NT2/D1 (cell line): Measurements from ENCODE around the gene ARHGAP24.

Experiments
- DNase-seq: peaks from one replicate; pipeline ENCODE4 v3.0.0-alpha.2; 2011; ENCODE audit warnings: low read depth, low spot score
- H3K27me3 ChIP-seq: 2 replicates; pipeline ENCODE4 v1.6.0; 2011; ENCODE audit warnings: mild to moderate bottlenecking; ENCODE audit not compliant: insufficient read length, insufficient read depth
- H3K36me3 ChIP-seq: 2 replicates; pipeline ENCODE4 v1.6.1; 2011; ENCODE audit warnings: mild to moderate bottlenecking, low read length, mixed read lengths; ENCODE audit not compliant: insufficient read depth, insufficient read length
- H3K4me1 ChIP-seq: 2 replicates; pipeline ENCODE4 v1.5.1; 2011; ENCODE audit not compliant: insufficient read depth, insufficient read length
- H3K4me3 ChIP-seq: 2 replicates; pipeline ENCODE4 v1.5.1; 2011; ENCODE audit warnings: low read depth; ENCODE audit not compliant: insufficient read length
- H3K9ac ChIP-seq: 2 replicates; pipeline ENCODE4 v1.6.0; 2011; ENCODE audit warnings: low read depth; ENCODE audit not compliant: insufficient read length
- H3K9me3 ChIP-seq: 2 replicates; pipeline ENCODE4 v1.5.1; 2011; ENCODE audit warnings: mild to moderate bottlenecking, low read length; ENCODE audit not compliant: insufficient read depth
- SUZ12 ChIP-seq: IDR thresholded peaks from 2 replicates; pipeline ENCODE4 v1.6.1; 2011; ENCODE audit not compliant: insufficient read length, insufficient read depth; ENCODE audit errors: extremely low read depth
- YY1 ChIP-seq: IDR thresholded peaks from 2 replicates; pipeline ENCODE4 v1.6.1; 2011; ENCODE audit not compliant: insufficient read length, insufficient read depth
- ZNF274 ChIP-seq: IDR thresholded peaks from 2 replicates; pipeline ENCODE4 v1.6.1; 2011; ENCODE audit warnings: mild to moderate bottlenecking, low read depth, low read length

Gene ARHGAP24

GRCh38 chr4:85792376-85793232, 317.7 kb downstream of the ARHGAP24 start:
- Histone ChIP-seq H3K9ac (no peak overlapping the region), H3K4me3 (no peak overlapping the region), H3K4me1 (no peaks in the 10 kb centered on the region), H3K9me3 (no peaks in the 10 kb centered on the region), H3K36me3 (no peaks in the 10 kb centered on the region), H3K27me3 (no peaks in the 10 kb centered on the region)
- no peak for DNase-seq
- no peak for TF ChIP-seq SUZ12
- TF ChIP-seq ZNF274: no peak
- TF ChIP-seq YY1: no peak

GRCh38 chr4:85793233-85793585, 318.3 kb downstream of the ARHGAP24 start:
- Histone ChIP-seq H3K36me3 (no peaks in the 10 kb centered on the region), H3K4me1 (no peaks in the 10 kb centered on the region), H3K9ac (no peak overlapping the region), H3K27me3 (no peaks in the 10 kb centered on the region), H3K4me3 (no peak overlapping the region), H3K9me3 (no peaks in the 10 kb centered on the region; the same call in 1 of the 2 replicates)
- no peak for DNase-seq
- TF ChIP-seq SUZ12: no peak
- no peak for TF ChIP-seq ZNF274
- TF ChIP-seq YY1: no peak

GRCh38 chr4:85798012-85798770, 323.2 kb downstream of the ARHGAP24 start:
- TF ChIP-seq ZNF274 (no peak), SUZ12 (no peak), YY1 (no peak)
- Histone ChIP-seq H3K4me1 (no peaks in the 10 kb centered on the region), H3K36me3 (no peaks in the 10 kb centered on the region), H3K27me3 (no peaks in the 10 kb centered on the region), H3K9me3 (peaks cover 10% of the 10 kb centered on the region; the same call in 1 of the 2 replicates), H3K9ac (no peak overlapping the region), H3K4me3 (no peak overlapping the region)
- no peak for DNase-seq

GRCh38 chr4:85803856-85804255, 328.9 kb downstream of the ARHGAP24 start:
- DNase-seq: no peak
- Histone ChIP-seq H3K36me3 (no peaks in the 10 kb centered on the region), H3K9ac (no peak overlapping the region)

GRCh38 chr4:85805891-85806290, 330.9 kb downstream of the ARHGAP24 start:
- Histone ChIP-seq H3K9ac (no peak overlapping the region), H3K36me3 (no peaks in the 10 kb centered on the region), H3K9me3 (no peaks in the 10 kb centered on the region), H3K4me1 (no peaks in the 10 kb centered on the region), H3K4me3 (no peak overlapping the region), H3K27me3 (no peaks in the 10 kb centered on the region)
- no peak for DNase-seq
- TF ChIP-seq ZNF274 (no peak), SUZ12 (no peak), YY1 (no peak)

More at GRCh38 chr4:85803856-85804255, 328.9 kb downstream of the ARHGAP24 start:
- Histone ChIP-seq H3K27me3 (no peaks in the 10 kb centered on the region), H3K4me3 (no peak overlapping the region), H3K9me3 (peaks cover 4% of the 10 kb centered on the region; the same call in 1 of the 2 replicates), H3K4me1 (no peaks in the 10 kb centered on the region)
- TF ChIP-seq YY1 (no peak), SUZ12 (no peak), ZNF274 (no peak)

- no peak for DNase-seq
- TF ChIP-seq ZNF274 (no peak), YY1 (no peak), SUZ12 (no peak)
- Histone ChIP-seq H3K4me3 (no peak overlapping the region), H3K9ac (no peak overlapping the region), H3K4me1 (no peaks in the 10 kb centered on the region), H3K9me3 (no peaks in the 10 kb centered on the region), H3K27me3 (no peaks in the 10 kb centered on the region), H3K36me3 (no peaks in the 10 kb centered on the region)
These were observed 331.4 kb downstream of the ARHGAP24 start for GRCh38 chr4:85806334-85806733.
